ENCODE results near the gene MED8.

Gene MED8

DNA sequence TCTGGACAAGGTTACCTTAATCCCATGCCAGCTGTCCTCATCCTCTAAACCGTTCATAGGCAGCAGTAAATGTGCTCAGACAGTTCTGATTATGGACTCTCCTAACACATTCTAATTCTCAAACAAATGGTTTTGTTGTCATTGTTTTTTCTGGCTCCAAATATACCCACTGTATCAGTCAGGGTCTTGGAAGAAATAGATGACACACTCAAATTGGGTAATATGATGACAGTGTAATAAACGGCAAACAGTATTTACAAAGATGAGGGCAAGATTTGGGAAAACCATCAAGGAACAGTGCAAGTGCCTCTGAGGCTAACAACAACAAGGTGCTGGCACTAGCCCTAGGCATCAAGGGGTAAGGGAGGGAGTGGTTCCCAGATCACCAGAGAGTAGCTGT, 35.1 kb downstream of the MED8 start:
- H3K4me3 ChIP-seq (replicated peaks in 1 of 2; ENCODE audit: low read depth in 2 of 2, low read length in 2 of 2) = no peak overlapping the region
- DNase-seq (ENCODE audit: low read depth in 2 of 2) = peak in 1 of 2 donors; percentile 45
- TF ChIP-seq, protein P1, sequence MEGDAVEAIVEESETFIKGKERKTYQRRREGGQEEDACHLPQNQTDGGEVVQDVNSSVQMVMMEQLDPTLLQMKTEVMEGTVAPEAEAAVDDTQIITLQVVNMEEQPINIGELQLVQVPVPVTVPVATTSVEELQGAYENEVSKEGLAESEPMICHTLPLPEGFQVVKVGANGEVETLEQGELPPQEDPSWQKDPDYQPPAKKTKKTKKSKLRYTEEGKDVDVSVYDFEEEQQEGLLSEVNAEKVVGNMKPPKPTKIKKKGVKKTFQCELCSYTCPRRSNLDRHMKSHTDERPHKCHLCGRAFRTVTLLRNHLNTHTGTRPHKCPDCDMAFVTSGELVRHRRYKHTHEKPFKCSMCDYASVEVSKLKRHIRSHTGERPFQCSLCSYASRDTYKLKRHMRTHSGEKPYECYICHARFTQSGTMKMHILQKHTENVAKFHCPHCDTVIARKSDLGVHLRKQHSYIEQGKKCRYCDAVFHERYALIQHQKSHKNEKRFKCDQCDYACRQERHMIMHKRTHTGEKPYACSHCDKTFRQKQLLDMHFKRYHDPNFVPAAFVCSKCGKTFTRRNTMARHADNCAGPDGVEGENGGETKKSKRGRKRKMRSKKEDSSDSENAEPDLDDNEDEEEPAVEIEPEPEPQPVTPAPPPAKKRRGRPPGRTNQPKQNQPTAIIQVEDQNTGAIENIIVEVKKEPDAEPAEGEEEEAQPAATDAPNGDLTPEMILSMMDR (IDR thresholded peaks at IDR 0.05; ENCODE audit: low read depth, low read length) = no peak

DNA sequence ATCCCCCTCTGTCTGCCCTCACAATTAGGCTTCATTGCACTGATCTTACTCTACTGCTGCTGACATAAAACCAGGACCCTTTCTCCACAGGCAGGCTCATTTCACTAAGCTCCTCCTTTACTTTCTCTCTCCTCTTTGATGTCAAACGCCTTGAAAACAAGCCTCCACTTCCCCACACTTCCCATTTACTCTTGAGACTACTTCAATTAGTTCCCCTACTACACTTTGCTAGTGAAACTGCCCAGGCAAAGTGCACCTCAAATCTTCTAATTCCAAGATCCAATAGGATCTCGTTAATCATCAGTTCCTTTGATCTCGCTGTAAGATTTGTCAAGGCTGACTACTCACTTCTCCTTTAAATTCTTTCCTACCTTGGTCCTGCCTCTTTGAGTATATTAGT, 36.7 kb downstream of the MED8 start:
- no peak for DNase-seq (ENCODE audit: low read depth in 2 of 2)
- no peak overlapping the region for H3K4me3 ChIP-seq (replicated peaks in 1 of 2; ENCODE audit: low read depth in 2 of 2, low read length in 2 of 2)
- TF ChIP-seq, protein P1 (IDR thresholded peaks at IDR 0.05; ENCODE audit: low read depth, low read length) = no peak

GRCh38 chr1:43352351-43352705, 37.3 kb downstream of the MED8 start:
- TF ChIP-seq, protein P1 (IDR thresholded peaks at IDR 0.05; ENCODE audit: low read depth, low read length) = no peak
- H3K4me3 ChIP-seq (replicated peaks in 1 of 2; ENCODE audit: low read depth in 2 of 2, low read length in 2 of 2) = no peak overlapping the region
- no peak for DNase-seq (ENCODE audit: low read depth in 2 of 2)

GRCh38 chr1:43351421-43352350, 37.9 kb downstream of the MED8 start:
- TF ChIP-seq, protein P1 (IDR thresholded peaks at IDR 0.05; ENCODE audit: low read depth, low read length) = no peak
- H3K4me3 ChIP-seq (replicated peaks in 1 of 2; ENCODE audit: low read depth in 2 of 2, low read length in 2 of 2) = no peak overlapping the region
- DNase-seq (ENCODE audit: low read depth in 2 of 2) = no peak

DNA sequence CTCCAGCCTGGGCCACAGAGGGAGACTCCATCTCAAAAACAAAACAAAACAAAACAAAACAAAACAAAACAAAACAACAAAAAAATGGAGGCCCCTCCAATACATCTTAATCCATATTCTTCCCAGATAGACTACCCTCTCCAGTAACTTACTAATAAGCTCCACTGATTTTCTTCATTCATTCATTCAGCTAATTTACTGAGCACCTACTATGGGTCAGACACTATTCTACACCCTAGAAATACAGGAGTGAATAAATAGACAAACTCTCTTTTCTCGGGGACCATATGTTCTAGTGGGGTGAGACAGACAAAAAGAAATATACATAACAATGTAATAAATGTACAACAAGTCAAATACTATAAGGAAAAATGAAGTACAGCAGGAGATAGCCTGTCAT, 38.6 kb downstream of the MED8 start:
- no peak overlapping the region for H3K4me3 ChIP-seq (replicated peaks in 1 of 2; ENCODE audit: low read depth in 2 of 2, low read length in 2 of 2)
- TF ChIP-seq, protein P1 (IDR thresholded peaks at IDR 0.05; ENCODE audit: low read depth, low read length) = no peak
- no peak for DNase-seq (ENCODE audit: low read depth in 2 of 2)

DNA sequence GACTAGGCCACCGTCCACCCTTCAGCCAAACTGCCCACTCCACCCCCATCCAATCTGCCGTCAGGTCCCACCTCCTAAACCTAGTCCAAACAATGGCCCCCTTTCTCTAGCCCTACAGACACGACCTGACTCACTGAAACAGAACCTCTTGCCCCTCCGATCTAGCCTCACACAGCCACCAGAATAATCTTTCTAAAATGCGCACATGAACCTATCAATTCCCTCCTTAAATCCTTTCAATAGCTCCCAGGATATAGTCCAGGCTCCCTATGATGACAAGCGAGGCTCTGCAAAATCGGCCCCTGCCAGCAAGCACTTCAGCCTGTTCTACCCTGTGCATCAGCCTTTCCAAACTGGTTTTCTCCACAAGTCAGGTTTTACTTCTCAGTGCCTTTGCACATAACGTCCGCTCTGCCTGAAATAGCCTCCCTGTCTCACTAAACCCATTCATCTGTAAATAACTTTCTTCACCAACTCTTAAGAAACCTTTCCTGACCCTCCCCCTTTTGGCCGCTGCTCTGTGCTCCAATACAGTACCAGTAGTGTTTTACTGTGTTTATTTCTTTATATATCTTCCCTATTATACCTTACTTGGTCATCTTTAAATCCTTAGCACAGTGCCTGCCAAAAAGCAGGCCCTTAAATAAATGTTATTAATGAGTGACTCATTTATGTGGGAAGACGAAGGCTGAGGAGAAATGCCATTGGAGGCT, 39.9 kb downstream of the MED8 start:
- peak overlapping the region; percentile 47 to 54 for H3K4me3 ChIP-seq (replicated peaks in 1 of 2; ENCODE audit: low read depth in 2 of 2, low read length in 2 of 2)
- peak; percentile 26 to 48 for DNase-seq (ENCODE audit: low read depth in 2 of 2)
- TF ChIP-seq, protein P1 (IDR thresholded peaks at IDR 0.05; ENCODE audit: low read depth, low read length) = no peak

Measured in cardiac fibroblast (primary cell).